Fibroblast of mammary gland (primary cell): ENCODE results near the gene SLC9A3.

Experiments
- DNase-seq: peaks from one replicate; pipeline ENCODE4 v3.0.0-alpha.2; 2010; ENCODE audit warnings: low read depth
- H3K4me3 ChIP-seq: 2 replicates; pipeline ENCODE4 v1.5.1; 2011; ENCODE audit warnings: low read depth, mild to moderate bottlenecking, low read length, moderate library complexity; ENCODE audit not compliant: control insufficient read depth
- CTCF ChIP-seq: conservative IDR thresholded peaks from 2 replicates; pipeline ENCODE4 v1.5.1; 2011; ENCODE audit warnings: low read depth, low read length, inconsistent platforms; ENCODE audit not compliant: control insufficient read depth, insufficient read depth

Gene SLC9A3

DNA sequence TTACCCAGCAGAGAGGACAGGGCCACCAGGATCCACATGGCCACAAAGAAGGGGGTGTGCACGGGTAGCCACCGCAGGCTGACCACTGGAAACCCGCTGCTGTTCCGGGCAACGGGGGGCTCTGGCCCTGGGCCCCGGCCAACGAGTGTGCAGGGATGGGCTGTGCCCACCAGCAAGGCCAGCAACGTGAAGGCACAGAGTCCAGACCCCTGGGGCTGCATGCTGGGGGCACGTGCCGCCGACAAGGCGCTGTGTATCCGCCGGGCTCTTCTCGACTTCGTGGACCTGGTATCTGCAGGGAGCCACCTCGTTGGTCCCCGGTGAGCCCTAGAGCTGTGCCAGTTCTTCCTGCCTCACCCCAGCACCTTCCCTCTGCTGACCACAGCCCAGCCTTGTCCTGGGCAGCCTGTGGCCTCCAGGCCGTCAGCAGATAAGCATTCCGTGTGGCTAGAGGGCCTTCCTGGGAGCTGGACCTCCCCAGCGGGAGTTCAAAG is 45.7 kb upstream of the SLC9A3 start:
- H3K4me3 ChIP-seq = no peak overlapping the region
- TF ChIP-seq CTCF = no peak
- DNase-seq = no peak

- TF ChIP-seq CTCF = no peak
- H3K4me3 ChIP-seq = no peak overlapping the region
- no peak for DNase-seq
Measured at GRCh38 chr5:569358-569867, 45.2 kb upstream of the SLC9A3 start.

GRCh38 chr5:568809-569208 is 44.6 kb upstream of the SLC9A3 start:
- H3K4me3 ChIP-seq = no peak overlapping the region
- DNase-seq = no peak
- no peak for TF ChIP-seq CTCF

GRCh38 chr5:568061-568781 is 44.0 kb upstream of the SLC9A3 start:
- H3K4me3 ChIP-seq = no peak overlapping the region
- DNase-seq = no peak
- TF ChIP-seq CTCF = no peak

- H3K4me3 ChIP-seq = no peak overlapping the region
- DNase-seq = no peak
- TF ChIP-seq CTCF = no peak
Measured at GRCh38 chr5:567664-568060, 43.4 kb upstream of the SLC9A3 start.

DNA sequence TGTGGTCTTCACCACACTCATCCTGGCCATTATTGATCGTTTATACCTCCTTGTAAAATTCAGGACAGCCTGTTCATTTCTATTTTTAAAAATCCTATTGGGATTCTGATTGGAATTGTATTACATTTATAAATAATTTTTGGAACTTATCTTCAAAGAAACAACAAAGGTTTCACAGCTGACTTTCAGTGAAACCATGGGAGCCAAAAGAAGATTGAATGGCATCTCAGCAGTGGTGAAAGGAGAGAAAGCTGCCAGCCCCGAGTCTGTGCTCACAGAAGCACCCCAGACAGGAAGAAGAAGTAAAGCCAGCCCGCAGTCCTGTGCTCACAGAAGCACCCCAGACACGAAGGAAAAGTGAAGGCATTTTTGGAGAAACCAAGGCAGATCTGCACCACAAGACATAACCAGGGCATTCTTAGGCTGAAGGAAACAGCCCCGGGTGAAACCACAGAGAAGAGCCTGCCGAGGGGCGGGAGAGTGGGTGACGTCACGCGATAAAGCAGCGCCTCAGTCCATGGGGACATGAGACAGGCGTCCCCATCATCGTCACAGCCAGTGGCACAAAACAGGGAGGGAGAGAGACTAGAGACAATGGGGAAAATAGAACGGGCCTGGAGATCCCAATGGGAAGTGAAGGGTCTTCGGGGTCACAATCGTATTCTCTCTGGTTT is 42.5 kb upstream of the SLC9A3 start:
- no peak for DNase-seq
- no peak for TF ChIP-seq CTCF
- H3K4me3 ChIP-seq = no peak overlapping the region
